GM21737 (cell line): Measurements from ENCODE around the gene ANKMY1.

Experiments used
- ATAC-seq: cut with Tn5 transposase; IDR thresholded peaks from one replicate; pipeline ENCODE4 v1.9.1; 2021; ENCODE audit warnings: mild to moderate bottlenecking, moderate library complexity; ENCODE audit not compliant: unreplicated experiment

The ANKMY1 gene

GRCh38 chr2:240478346-240479110 is 79.3 kb downstream of the ANKMY1 start:
- ATAC-seq, result no peak

- ATAC-seq, result no peak
Measured at GRCh38 chr2:240477916-240478315, 79.9 kb downstream of the ANKMY1 start.

- no peak for ATAC-seq
Measured at GRCh38 chr2:240473211-240473610, 84.6 kb downstream of the ANKMY1 start.

- ATAC-seq, result no peak
Measured at GRCh38 chr2:240472078-240472790, 85.6 kb downstream of the ANKMY1 start.

- ATAC-seq, result no peak
Measured at GRCh38 chr2:240469740-240470139, 88.0 kb downstream of the ANKMY1 start.

GRCh38 chr2:240469239-240469636 is 88.5 kb downstream of the ANKMY1 start:
- ATAC-seq, result no peak

GRCh38 chr2:240468303-240469238 is 89.2 kb downstream of the ANKMY1 start:
- no peak for ATAC-seq

- no peak for ATAC-seq
Measured at GRCh38 chr2:240467659-240468302, 90.0 kb downstream of the ANKMY1 start.

GRCh38 chr2:240467149-240467642 is 90.6 kb downstream of the ANKMY1 start:
- no peak for ATAC-seq

- no peak for ATAC-seq
Measured at GRCh38 chr2:240466579-240467148, 91.1 kb downstream of the ANKMY1 start.

GRCh38 chr2:240465765-240466578 is 91.8 kb downstream of the ANKMY1 start:
- ATAC-seq, result no peak

- no peak for ATAC-seq
Measured at GRCh38 chr2:240465268-240465764, 92.5 kb downstream of the ANKMY1 start.

GRCh38 chr2:240464514-240465241 is 93.1 kb downstream of the ANKMY1 start:
- no peak for ATAC-seq

- ATAC-seq, result no peak
Measured at GRCh38 chr2:240463866-240464481, 93.8 kb downstream of the ANKMY1 start.

- no peak for ATAC-seq
Measured at GRCh38 chr2:240463274-240463865, 94.4 kb downstream of the ANKMY1 start.

- no peak for ATAC-seq
Measured at GRCh38 chr2:240462707-240463273, 95.0 kb downstream of the ANKMY1 start.

- no peak for ATAC-seq
Measured at GRCh38 chr2:240462073-240462706, 95.6 kb downstream of the ANKMY1 start.
